ENCODE data around the gene PITPNM2. TPM values are rescaled to one million over a fixed set of nuclear protein-coding genes. Genes with fewer than 3 reads are reported as not detected.

The PITPNM2 gene
- total and polyA plus RNA-seq, 9 of the 15 experiments (the other 6 are each of a cell fraction or from before 2014, with no cell fraction given) = 0.03 to 10.8 (median 2.9) TPM

- TF ChIP-seq NR2C2 (CRISPR knock-in tag; IDR thresholded peaks at IDR 0.05) (no peak), NR2C2 (tag; IDR thresholded peaks at IDR 0.05) (peak; percentile 81), GABPB1 (CRISPR knock-in tag; IDR thresholded peaks at IDR 0.05) (peak; percentile 26), ELF1 (tag; IDR thresholded peaks at IDR 0.05) (peak; percentile 76), ID3 (CRISPR knock-in tag; IDR thresholded peaks at IDR 0.05) (no peak), ID3 (tag; IDR thresholded peaks at IDR 0.05) (peak; percentile 94), CBFB (CRISPR knock-in tag; IDR thresholded peaks at IDR 0.05) (0 out of 2 replicates have a peak, but pooled peaks have one; percentile 68), ZNF589 (CRISPR knock-in tag; IDR thresholded peaks at IDR 0.05; ENCODE audit: low read depth) (peak; percentile 66; the same call in 1 of the 2 replicates), MYBL2 (IDR thresholded peaks at IDR 0.05; ENCODE audit: low read depth) (no peak), MYBL2 (CRISPR knock-in tag; IDR thresholded peaks at IDR 0.05; ENCODE audit: borderline replicate concordance) (no peak), MEF2D (tag; conservative IDR thresholded peaks at IDR 0.05; ENCODE audit: low read depth) (peak; percentile 60; the same call in 1 of the 2 replicates), JUND (IDR thresholded peaks at IDR 0.05; ENCODE audit: borderline replicate concordance, low read depth, low read length) (peak; percentile 50; the same call in 1 of the 2 replicates), JUND (tag; IDR thresholded peaks at IDR 0.05; ENCODE audit: borderline replicate concordance, low read depth, low read length) (peak; percentile 47; the same call in 2 of the 3 replicates), PHF8 (IDR thresholded peaks at IDR 0.05; ENCODE audit: borderline replicate concordance, low read length) (peak; percentile 18; the same call in 1 of the 2 replicates), ZFX (CRISPR knock-in tag; IDR thresholded peaks at IDR 0.05) (peak; percentile 62), ATF1 (CRISPR knock-in tag; IDR thresholded peaks at IDR 0.05) (no peak), ATF1 (tag; IDR thresholded peaks at IDR 0.05) (0 out of 2 replicates have a peak, but pooled peaks have one; percentile 21), CTBP1 (IDR thresholded peaks at IDR 0.05; ENCODE audit: borderline replicate concordance) (peak; percentile 72), JUN (IDR thresholded peaks at IDR 0.05; ENCODE audit: borderline replicate concordance, low read depth, low read length) (0 out of 2 replicates have a peak, but pooled peaks have one; percentile 18), JUN (CRISPR knock-in tag; IDR thresholded peaks at IDR 0.05; ENCODE audit: borderline replicate concordance) (no peak), HDAC8 (tag; IDR thresholded peaks at IDR 0.05) (no peak), NRF1 (conservative IDR thresholded peaks at IDR 0.05 in 1 of 2, IDR thresholded peaks at IDR 0.05 in 1 of 2) (0 out of 4 replicates have a peak, but pooled peaks of 1 of the 2 experiments have one; percentile 21), ETV5 (CRISPR knock-in tag; IDR thresholded peaks at IDR 0.05; ENCODE audit: low read depth) (peak; percentile 98), RAD21 (CRISPR knock-in tag; conservative IDR thresholded peaks at IDR 0.05 in 1 of 2, IDR thresholded peaks at IDR 0.05 in 1 of 2) (0 out of 4 replicates have a peak, but pooled peaks of 1 of the 2 experiments have one; percentile 21), ZBTB26 (CRISPR knock-in tag; IDR thresholded peaks at IDR 0.05) (0 out of 2 replicates have a peak, but pooled peaks have one; percentile 5)
- TF ChIP-seq, protein P1, sequence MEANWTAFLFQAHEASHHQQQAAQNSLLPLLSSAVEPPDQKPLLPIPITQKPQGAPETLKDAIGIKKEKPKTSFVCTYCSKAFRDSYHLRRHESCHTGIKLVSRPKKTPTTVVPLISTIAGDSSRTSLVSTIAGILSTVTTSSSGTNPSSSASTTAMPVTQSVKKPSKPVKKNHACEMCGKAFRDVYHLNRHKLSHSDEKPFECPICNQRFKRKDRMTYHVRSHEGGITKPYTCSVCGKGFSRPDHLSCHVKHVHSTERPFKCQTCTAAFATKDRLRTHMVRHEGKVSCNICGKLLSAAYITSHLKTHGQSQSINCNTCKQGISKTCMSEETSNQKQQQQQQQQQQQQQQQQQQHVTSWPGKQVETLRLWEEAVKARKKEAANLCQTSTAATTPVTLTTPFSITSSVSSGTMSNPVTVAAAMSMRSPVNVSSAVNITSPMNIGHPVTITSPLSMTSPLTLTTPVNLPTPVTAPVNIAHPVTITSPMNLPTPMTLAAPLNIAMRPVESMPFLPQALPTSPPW (CRISPR knock-in tag; IDR thresholded peaks at IDR 0.05) = peak; percentile 68; the same call in 1 of the 2 replicates
Measured at GRCh38 chr12:123106640-123107359, 44.1 kb downstream of the PITPNM2 start (continued).

All from K562 (cell line).